Activated CD8-positive, alpha-beta memory T cell treated with anti-CD3 and anti-CD28 coated beads, Interleukin-2, amount 50 U/mL, for 4 hours (primary cell): ENCODE results near the gene LAMTOR1.
"Not testable (repeated sequence)": the region's sequence is repeated elsewhere in the genome, so short reads cannot be mapped to it uniquely, and the experiment has no call there.

ENCODE experiments used
- DNase-seq: peaks from one replicate; pipeline ENCODE4 v3.0.0-alpha.2; 2020

Gene LAMTOR1

DNA sequence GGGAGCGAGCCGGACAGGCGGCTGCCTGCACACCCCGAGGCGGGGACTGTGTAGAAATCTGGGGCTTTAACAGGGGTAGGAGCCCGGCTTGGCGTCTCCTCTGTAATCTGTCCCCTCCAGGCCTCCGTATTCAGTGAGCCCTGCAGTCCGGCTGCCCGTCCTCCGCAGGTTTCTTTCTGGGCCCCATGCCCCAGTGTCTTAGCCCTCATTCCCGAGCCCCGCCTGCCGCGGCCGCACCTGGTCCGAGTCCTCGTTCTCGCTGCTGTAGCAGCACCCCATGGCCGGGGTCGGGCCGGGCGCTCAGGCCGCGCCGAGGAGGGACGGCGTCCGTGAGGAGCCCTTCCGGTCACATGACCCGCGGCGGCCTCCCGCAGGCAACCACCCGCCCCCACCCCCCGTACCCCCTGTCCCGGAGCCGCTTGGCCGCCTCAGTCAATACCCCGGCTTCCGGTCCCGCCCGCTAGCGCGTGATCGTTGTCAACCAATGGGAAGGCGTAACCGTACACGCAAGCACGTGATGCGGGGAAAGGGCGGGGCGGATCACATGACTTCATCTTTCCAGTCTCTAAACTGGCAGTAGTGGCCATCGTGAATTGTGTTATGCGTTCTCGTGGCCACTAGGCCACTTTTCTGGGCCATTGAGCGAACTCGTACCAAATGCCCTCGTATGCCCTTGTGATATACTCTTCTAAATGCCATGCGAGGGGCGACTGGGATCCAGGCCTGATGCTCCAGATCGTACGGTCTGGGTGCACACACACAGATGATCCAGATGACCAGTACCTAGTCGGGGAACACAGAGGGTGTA is at the start of gene LAMTOR1:
LAMTOR1 (minus strand) TSS at position 352 of the 808 bp plus-strand sequence; CDS start at position 279, 73 bp downstream.
- peak; percentile 98 for DNase-seq

DNA sequence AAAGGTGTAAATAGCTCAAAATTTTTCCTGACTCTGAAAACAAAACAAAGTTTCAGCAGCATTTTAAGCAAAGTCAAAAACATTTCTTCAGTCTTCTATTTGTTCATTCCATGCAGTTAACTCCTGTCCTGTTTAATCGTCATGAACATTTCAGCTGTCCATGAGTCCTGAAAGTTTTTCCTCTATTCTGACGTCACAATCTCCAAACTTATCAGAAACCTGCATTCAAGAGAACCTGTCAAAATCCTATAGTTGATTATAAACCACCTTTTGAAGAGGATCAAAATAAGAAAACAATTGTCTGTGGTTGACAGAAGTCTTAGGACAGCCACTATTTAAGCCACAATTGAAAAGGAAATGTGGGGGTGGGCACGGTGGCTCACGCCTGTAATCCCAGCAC is 47.8 kb upstream of the LAMTOR1 start:
- no peak for DNase-seq

DNA sequence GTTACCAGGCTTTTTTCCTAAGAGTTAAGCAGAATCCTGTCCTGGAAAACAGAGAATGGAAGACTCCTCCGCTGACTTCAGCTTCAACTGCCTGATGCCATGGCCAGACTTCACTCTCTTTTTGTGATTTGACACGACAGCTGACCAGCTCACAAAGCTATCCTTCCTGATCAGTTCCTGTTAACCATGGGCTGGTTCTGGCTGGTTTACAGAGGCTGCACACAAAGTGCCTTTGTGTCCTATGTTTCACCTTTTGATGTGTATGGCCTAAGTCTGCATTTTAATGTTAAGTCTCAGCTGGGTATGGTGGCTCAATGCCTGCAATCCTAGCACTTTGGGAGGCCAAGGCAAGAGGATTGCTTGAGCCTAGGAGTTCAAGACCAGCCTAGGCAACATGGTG is 43.5 kb upstream of the LAMTOR1 start:
- DNase-seq = no peak

DNA sequence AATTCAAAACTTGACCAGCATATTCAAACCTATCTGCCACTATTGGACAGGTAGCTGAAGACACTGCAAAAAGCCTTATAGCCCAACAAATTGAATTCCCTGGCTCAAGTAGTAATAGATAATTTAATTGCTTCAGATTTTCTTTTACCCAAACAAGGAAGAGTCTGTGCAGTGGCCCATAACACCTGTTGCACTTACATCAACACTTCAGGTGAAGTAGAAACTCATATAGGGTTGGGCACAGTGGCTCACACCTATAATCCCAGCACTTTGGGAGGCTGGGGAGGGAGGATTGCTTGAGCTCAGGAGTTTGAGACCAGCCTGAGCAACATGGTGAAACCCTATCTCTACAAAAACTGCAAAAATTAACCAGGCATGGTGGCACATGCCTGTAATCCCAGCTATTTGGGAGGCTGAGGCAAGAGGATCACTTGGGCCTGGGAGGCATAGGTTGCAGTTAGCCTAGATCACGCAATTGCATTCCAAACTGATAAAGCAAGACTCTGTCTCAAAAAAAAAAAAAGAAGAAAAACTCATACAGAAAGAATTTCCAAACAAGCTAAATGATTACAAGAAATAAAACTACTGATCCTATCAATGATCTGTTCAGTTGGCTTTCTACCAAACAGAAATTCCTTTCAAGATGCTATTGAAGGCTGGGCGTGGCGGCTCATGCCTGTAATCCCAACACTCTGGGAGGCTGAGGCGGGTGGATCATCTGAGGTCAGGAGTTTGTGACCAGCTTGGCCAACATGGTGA is 41.9 kb upstream of the LAMTOR1 start:
- DNase-seq = no peak

DNA sequence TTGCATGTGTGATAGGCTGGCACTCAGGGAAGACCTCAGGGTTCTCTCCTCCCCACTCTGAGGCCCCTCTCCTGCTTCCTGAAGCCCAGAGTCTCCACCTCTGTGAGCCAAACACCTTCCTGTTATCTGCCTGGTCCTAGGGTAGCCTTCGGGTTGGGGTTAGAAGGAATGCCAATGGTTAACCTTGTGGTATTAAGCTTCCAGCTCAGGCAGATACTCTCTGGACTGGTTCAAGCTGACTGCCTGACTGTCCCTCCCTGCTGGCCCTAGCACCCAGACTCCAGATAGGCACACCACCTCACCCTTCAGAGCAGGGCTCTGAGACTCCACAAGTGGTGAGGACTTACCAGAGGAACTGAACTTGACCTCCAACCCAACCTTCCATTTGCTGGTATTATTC is 39.4 kb upstream of the LAMTOR1 start:
- not testable (repeated sequence) for DNase-seq

DNA sequence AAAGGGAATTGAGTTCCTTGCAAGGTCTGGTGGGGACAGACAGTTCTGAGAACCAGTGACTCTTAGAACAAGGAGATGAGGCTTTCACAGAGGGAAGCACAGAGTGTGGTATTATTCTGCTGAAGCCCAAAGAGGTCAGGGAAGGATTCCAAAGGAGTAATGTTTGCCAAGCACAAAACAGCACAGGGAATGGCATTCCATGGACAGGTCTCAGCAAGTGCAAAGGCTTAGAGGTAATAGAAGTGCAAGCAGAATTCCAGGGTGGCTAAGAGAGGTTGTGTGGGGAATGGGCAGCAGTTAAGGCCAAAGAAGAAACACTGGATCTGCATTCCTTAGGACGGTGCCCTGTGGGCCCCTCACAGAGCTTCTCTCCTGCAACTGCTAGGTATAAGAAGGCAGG is 39.0 kb upstream of the LAMTOR1 start:
- not testable (repeated sequence) for DNase-seq

DNA sequence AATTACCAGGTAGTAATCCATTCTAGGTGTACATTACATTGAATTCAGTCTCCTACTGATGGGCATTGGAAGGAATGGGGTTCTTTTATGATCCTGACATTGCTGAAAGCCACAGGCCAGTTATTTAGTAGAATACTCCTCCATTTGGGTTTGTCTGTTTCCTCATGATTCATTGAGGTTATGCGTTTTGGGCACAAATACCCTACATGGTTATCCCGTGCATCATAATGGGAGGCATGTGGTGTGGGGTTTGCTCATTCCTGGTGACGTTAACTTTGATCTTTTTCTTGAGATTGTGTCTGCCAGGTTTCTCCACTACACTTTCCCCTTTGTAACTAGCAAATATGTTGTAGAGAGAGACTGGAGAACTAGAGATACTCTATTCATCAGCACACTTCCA is 38.0 kb upstream of the LAMTOR1 start:
- no peak for DNase-seq

DNA sequence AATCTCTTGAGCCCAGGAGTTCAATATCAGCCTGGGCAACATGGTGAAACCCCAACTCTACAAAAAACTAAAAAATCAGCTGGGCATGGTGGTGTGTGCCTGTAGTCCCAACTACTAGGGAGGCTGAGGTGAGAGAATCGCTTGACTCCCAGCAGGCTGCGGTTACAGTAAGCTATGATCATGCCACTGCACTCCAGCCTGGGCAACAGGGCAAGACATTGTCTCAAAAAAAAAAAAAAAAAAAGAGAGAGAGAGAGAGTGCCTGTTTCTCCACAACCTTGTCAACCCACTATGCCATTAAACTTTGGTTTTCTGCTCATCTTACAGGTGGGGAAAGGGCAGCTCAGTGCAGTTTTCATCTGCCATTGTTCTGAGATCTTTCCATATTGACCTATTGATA is 37.6 kb upstream of the LAMTOR1 start:
- no peak for DNase-seq

DNA sequence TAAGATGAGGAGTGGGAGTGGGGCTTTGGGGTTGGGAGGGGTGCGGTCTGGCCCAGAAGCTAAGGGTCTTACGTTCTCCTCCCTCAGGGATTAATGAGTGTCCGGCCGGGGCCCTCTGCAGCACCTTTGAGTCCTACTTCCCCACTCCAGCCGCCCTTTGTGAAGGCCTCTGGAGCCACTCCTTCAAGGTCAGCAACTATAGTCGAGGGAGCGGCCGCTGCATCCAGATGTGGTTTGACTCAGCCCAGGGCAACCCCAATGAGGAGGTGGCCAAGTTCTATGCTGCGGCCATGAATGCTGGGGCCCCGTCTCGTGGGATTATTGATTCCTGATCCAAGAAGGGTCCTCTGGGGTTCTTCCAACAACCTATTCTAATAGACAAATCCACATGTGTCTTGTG is 36.4 kb upstream of the LAMTOR1 start:
- no peak for DNase-seq

DNA sequence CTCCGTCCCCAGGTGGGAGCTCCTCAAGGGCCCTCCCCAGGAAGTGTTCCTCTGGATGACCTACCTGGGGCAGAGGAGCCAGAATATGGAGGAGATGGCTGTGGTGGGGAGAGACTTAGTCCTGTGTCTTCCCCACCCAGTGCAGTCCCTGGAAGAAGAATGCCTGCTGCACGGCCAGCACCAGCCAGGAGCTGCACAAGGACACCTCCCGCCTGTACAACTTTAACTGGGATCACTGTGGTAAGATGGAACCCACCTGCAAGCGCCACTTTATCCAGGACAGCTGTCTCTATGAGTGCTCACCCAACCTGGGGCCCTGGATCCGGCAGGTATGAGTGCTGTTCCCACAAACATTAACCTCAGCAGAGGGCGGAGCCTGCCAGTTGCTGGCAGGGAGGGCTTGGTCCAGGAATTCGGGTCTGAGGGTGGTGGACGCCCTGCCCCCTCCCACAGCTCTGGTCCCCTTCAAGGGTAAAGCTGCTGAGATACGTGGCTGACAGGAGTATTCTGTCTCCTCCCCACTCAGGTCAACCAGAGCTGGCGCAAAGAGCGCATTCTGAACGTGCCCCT is 35.8 kb upstream of the LAMTOR1 start:
- DNase-seq = no peak

DNA sequence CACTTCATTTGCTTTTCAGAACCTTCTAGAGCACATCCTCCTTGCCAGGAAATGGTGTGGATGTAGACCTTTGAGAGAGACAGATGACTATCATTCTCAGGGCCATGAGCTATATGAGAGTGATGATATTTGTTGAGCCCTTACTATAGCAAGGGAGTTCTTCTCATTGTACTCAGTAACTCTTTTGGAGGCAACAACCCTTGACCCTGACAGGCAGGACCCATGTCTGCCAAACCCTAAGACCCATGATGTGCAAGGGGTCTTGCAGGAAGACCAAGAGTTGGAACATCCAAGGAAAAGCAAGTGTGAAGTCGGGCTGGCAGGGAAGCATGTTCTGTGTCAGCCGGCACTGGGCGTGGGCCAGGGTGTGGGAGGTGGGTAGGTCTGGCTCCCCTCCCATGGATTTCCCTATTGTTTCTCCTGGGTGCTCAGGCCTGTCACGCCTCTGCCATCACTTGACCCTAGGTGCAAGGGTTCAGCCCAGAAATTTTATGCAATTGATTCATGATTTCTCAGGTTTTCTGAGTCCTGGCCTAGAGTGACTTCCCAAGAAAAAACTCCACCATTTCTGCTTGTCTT is 33.7 kb upstream of the LAMTOR1 start:
- no peak for DNase-seq

DNA sequence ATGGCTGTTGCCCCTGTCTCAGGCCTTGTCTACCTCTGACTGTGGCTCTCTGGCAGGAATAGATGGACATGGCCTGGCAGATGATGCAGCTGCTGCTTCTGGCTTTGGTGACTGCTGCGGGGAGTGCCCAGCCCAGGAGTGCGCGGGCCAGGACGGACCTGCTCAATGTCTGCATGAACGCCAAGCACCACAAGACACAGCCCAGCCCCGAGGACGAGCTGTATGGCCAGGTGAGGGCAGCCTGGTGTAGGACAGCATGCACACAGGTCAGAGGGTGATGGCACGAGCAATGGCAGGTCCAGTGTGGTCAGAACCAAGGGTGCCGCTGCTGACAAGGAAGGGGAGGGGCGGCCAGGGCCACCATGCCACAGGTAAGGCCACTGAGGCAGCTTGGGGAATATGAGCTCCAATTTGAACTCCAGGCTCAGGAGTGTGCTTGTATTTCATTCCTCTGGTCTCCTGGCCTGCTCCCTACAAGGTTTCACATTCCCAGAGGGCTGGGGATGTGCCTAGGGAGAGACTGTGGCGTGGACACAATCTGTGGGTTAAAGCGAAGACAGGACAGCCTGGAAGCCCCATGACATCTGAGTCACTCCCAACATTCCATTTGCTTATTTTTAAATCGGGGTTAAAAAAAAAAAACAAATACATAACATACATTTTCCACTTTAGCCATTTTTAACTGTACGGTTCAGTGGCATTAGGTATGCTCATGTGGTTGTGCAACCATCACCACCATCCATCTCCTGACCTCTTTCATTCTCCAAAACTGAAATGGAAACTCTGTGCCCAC is 33.0 kb upstream of the LAMTOR1 start:
- no peak for DNase-seq

DNA sequence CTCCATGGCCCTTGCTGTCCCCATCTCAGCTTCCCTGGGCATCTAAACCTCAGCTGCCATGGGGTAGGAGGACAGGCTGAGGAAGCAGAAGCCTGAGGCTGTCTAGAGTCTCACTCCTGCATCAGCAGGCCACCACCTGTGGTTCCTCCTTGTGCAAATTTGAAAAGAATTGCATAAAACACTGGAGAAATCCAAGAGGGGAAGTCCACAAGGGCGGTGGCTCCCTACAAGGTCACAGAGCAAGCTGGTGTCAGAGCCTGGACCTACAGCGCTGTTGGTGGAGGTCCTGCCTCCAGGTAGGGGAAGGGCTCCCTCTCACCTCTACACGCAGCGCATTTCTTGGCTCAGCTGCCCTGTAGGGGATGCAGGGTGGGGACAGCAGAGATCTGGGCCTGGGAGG is 32.4 kb upstream of the LAMTOR1 start, which contains the start of gene FOLR3:
FOLR3 (plus strand) TSS at position 253 of the 400 bp plus-strand sequence. CDS start 228 bp downstream, outside the sequence.
- not testable (repeated sequence) for DNase-seq

DNA sequence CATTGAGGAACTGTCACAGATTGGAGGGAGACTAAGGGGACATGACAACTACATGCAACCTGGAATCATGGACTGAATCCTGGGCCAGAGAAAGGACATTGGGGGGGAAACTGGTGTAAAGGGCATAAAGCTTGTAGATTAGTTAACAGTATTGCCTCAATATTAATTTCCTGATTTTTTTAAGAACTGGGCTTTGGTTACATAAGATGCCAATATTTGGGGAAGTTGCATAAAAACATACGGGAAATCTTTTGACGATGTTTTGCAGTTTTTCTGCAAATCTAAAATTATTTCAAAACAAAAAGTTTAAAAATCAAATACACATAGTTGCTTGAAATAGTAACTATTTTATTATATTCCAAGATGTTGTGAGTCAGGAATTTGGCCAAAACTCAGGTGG is 29.5 kb upstream of the LAMTOR1 start:
- DNase-seq = no peak

DNA sequence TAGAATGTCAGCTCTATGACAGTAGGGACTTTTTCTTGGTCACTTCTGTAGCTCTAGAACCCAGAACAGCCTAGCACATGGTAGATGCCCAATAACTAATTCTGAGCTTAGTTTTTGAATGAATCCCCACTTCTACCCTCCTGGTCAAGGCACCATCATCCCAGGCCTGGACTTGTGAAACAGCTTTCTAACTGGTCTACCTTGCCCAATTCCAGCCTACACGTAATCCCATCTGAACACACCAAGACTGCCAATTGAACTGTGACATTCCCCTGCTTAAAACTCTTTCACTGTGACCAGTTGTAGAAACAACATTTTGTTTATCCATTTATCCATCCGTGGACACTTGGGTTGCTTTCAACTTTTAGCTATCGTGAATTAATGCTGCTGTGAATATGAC is 26.3 kb upstream of the LAMTOR1 start:
- DNase-seq = no peak

DNA sequence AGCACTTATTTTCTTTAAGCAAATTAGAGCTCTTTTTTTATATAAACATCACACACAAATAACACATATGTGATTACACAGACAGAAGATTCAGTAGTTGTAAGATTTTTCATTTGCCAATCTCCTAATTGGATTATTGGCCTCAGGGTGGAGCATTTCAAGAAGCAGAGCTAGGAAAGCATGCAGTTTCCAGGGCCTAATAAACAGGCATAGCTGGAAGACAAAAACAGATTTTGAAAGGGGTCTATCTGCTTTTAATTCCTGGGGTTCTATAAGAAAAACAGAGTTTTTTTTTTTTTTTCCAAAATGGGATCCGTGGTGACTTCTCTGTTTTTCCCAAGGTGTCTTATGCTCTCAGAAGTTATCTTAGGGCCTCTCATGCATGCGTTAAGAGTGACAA is 24.8 kb upstream of the LAMTOR1 start:
- DNase-seq = no peak

DNA sequence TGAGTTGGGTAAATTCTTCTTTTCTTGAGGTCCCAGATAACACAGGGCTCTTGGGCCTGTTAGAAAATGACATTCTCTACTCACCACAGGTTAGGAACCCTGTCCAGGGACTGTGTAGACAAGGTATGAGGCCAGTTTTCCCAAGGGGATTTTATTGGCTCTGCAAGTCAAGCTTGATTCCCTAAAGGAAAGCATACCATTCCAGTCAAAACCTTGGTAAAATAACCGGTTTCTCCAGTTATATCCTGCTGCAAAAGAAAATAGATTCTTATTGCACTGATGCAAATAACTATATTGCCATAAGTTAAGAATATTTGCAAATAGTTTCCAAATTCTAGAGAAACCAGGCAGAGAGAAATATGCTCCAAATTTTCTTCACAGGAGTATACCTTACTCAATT is 22.9 kb upstream of the LAMTOR1 start:
- DNase-seq = no peak

DNA sequence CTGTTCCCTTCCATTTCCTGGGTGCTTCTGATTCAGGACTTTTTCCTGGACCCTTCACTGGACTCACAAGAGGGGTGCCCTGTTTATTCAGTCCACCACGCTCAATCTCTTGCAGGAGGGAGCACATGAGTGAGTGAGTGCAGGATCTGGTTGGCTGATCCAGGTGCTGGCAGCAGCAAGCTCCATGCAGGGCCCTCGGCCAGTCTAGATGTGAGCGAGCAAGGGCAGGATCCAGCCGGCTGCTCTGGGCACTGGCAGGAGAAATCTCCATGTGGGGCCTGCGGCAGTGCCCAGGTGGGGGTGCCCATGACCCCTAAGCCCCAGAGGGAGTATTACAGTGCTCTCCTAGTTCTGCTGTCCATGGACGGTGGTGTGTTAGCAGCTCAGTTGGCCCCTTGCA is 20.9 kb upstream of the LAMTOR1 start:
- DNase-seq = no peak

DNA sequence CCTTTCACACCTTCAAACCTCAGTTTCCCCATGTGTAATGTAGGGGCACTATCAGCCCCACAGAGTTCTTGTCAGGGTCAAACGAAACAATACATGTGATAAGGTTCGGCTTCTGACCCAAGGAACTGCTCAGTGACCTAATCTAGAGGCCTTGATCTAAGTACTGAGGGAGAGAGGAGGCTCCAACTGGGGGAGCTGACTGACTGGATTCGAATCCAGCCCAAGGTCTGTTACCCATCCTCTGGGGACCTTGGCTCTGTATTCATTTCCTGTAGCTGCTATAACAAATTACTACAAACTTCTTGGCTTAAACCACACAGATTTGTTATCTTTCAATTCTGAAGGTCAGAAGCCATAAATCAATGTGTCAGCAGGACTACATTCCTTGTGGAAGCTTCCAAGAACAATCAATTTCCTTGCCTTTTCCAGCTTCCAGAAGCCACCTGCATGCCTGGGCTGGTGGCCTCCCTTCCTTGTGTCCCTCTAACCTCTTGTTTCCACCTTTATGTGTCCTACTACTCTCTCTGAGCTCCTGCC is 20.1 kb upstream of the LAMTOR1 start:
- DNase-seq = no peak

DNA sequence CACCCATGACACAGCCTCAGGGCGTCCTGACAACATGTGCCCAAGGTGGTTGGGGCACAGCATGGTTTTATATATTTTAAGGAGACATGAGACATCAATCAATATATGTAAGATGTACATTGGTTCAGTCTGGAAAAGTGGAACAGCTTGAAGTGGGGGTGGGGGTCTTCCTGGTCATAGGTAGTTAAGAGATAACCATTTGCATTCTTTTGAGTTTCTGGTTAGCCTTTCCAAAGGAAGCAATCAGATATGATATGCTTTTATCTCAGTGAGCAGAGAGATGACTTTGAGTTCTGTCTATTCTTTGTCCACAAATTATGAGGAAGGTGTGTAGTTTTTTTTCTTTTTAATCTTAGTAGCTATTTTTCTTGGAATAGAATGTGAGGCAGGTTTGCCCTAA is 19.5 kb upstream of the LAMTOR1 start:
- DNase-seq = no peak

DNA sequence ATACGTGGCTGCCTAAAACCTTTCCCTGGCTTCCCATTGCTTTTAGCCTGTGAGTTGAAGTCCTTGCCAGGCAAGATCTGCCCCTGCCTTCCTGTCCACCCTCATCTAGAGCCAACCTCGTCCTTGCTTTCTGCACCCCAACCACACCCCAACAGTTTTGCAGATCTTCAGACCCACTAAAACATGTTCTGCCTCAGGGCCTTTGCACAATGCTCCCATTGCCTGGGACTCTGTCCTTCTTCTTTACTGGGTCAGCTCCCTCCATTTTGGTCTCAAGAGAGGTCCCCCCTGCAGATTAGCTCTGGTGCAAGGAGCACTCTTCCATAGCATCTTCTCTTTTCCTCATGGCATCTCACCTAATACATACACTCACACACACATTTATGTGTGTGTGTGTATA is 17.8 kb upstream of the LAMTOR1 start:
- no peak for DNase-seq

DNA sequence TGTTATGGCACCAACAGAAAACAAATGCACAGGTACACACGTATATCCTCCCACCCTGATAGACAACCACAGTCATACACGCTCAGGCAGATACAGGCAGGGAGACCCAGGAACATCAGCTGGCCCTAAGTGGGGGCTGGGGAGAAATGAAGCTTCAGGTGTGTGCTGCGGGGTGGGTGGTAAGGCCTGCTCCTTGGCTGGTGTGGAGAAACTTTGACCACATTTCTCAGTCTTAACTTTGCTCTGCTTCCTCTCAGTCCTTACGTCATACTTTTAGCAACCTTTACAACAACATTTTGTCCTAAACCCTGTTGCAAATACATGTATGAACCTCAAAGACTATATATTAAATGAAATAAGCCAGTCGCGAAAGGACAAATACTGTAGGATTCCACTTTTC is 16.1 kb upstream of the LAMTOR1 start:
- DNase-seq = no peak
